ENCODE measurements around the gene P4HTM.
A peak's percentile ranks its signal among the peaks of the same experiment; 100 is the strongest.

Gene P4HTM

GRCh38 chr3:48991851-48992545 is 2.0 kb downstream of the P4HTM start:
- H3K4me3 ChIP-seq (ENCODE audit: low read length): no peak overlapping the region
- H3K9me3 ChIP-seq (ENCODE audit: low read length): no peaks in the 10 kb centered on the region
- peaks cover 5% of the 10 kb centered on the region for H3K36me3 ChIP-seq (ENCODE audit: insufficient read depth, low read length)
- no peaks in the 10 kb centered on the region for H3K27me3 ChIP-seq (ENCODE audit: insufficient read depth, low read length)
- H3K4me1 ChIP-seq (ENCODE audit: insufficient read depth, low read length): peaks cover 23% of the 10 kb centered on the region
- no peak overlapping the region for H2AFZ ChIP-seq (ENCODE audit: low read depth, low read length)

GRCh38 chr3:48993834-48994233 is 3.8 kb downstream of the P4HTM start:
- no peaks in the 10 kb centered on the region for H3K9me3 ChIP-seq (ENCODE audit: low read length)
- no peaks in the 10 kb centered on the region for H3K27me3 ChIP-seq (ENCODE audit: insufficient read depth, low read length)
- no peak overlapping the region for H3K4me3 ChIP-seq (ENCODE audit: low read length)
- peaks cover 41% of the 10 kb centered on the region for H3K4me1 ChIP-seq (ENCODE audit: insufficient read depth, low read length)
- H3K36me3 ChIP-seq (ENCODE audit: insufficient read depth, low read length): peaks cover 5% of the 10 kb centered on the region
- H2AFZ ChIP-seq (ENCODE audit: low read depth, low read length): no peak overlapping the region

DNA sequence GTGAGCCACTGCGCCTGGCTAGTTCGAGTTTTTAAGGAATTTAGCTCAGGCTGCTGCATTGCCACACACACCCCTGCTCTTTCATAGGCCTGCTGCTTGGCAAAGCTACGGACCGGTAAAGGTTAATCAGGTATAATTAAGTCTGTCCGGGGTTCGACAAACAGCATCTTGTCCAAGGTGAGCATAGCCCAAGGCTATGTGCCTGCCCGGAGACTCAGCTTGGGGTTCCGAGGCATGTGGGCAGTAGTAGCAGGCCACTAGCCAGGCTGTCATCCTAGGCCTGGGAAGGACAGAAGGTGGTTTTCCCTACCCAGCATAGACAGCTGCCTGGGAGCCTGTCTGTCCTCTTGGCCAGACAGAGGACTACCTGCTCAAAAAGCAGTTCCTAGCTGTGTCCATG is 6.6 kb downstream of the P4HTM start:
- peaks cover 36% of the 10 kb centered on the region for H3K4me1 ChIP-seq (ENCODE audit: insufficient read depth, low read length)
- H3K36me3 ChIP-seq (ENCODE audit: insufficient read depth, low read length): peaks cover 5% of the 10 kb centered on the region
- H3K4me3 ChIP-seq (ENCODE audit: low read length): no peak overlapping the region
- H3K27me3 ChIP-seq (ENCODE audit: insufficient read depth, low read length): no peaks in the 10 kb centered on the region
- no peak overlapping the region for H2AFZ ChIP-seq (ENCODE audit: low read depth, low read length)
- no peaks in the 10 kb centered on the region for H3K9me3 ChIP-seq (ENCODE audit: low read length)

DNA sequence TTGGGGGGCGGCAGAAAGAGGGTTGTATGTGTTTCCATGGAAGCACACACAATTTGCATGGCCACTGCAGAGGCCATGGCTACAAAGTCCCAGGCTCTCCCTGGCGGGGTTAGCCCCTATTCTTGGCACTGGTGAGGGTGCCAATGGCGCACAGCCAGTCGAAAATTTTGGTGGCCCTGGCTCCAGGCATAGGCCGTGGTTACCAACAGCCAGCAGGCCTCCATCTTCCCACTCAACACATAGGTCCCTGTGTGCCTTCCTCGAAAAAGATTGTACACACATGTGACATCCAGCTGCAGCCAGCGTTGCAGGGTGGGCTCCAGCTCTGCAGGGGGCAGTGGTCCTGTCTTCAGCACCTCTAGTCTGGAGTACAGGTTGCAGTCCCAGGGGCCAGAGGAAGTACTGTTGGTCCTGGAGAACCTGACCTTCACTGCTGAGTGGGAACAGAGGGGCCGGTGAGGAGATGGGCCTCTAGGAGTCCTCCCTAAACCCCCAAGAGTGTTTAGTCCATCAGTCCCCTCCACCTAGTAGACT is 7.1 kb downstream of the P4HTM start:
- Histone ChIP-seq H3K9me3 (ENCODE audit: low read length) (no peaks in the 10 kb centered on the region), H3K4me3 (ENCODE audit: low read length) (no peak overlapping the region), H3K4me1 (ENCODE audit: insufficient read depth, low read length) (peaks cover 34% of the 10 kb centered on the region), H2AFZ (ENCODE audit: low read depth, low read length) (no peak overlapping the region), H3K27me3 (ENCODE audit: insufficient read depth, low read length) (no peaks in the 10 kb centered on the region), H3K36me3 (ENCODE audit: insufficient read depth, low read length) (peaks cover 5% of the 10 kb centered on the region)

- H2AFZ ChIP-seq (ENCODE audit: low read depth, low read length): no peak overlapping the region
- H3K9me3 ChIP-seq (ENCODE audit: low read length): no peaks in the 10 kb centered on the region
- H3K36me3 ChIP-seq (ENCODE audit: insufficient read depth, low read length): peaks cover 5% of the 10 kb centered on the region
- H3K27me3 ChIP-seq (ENCODE audit: insufficient read depth, low read length): no peaks in the 10 kb centered on the region
- H3K4me1 ChIP-seq (ENCODE audit: insufficient read depth, low read length): peaks cover 34% of the 10 kb centered on the region
- no peak overlapping the region for H3K4me3 ChIP-seq (ENCODE audit: low read length)
Observed at GRCh38 chr3:48997714-48998637, 7.9 kb downstream of the P4HTM start.

GRCh38 chr3:48999085-48999858 is 9.2 kb downstream of the P4HTM start:
- peaks cover 3% of the 10 kb centered on the region for H3K36me3 ChIP-seq (ENCODE audit: insufficient read depth, low read length)
- H3K4me1 ChIP-seq (ENCODE audit: insufficient read depth, low read length): peaks cover 34% of the 10 kb centered on the region
- no peaks in the 10 kb centered on the region for H3K9me3 ChIP-seq (ENCODE audit: low read length)
- no peaks in the 10 kb centered on the region for H3K27me3 ChIP-seq (ENCODE audit: insufficient read depth, low read length)
- H3K4me3 ChIP-seq (ENCODE audit: low read length): no peak overlapping the region
- H2AFZ ChIP-seq (ENCODE audit: low read depth, low read length): no peak overlapping the region

GRCh38 chr3:49001155-49001554 is 11.1 kb downstream of the P4HTM start:
- Histone ChIP-seq H3K9me3 (ENCODE audit: low read length) (no peaks in the 10 kb centered on the region), H3K27me3 (ENCODE audit: insufficient read depth, low read length) (no peaks in the 10 kb centered on the region), H3K4me3 (ENCODE audit: low read length) (no peak overlapping the region)

DNA sequence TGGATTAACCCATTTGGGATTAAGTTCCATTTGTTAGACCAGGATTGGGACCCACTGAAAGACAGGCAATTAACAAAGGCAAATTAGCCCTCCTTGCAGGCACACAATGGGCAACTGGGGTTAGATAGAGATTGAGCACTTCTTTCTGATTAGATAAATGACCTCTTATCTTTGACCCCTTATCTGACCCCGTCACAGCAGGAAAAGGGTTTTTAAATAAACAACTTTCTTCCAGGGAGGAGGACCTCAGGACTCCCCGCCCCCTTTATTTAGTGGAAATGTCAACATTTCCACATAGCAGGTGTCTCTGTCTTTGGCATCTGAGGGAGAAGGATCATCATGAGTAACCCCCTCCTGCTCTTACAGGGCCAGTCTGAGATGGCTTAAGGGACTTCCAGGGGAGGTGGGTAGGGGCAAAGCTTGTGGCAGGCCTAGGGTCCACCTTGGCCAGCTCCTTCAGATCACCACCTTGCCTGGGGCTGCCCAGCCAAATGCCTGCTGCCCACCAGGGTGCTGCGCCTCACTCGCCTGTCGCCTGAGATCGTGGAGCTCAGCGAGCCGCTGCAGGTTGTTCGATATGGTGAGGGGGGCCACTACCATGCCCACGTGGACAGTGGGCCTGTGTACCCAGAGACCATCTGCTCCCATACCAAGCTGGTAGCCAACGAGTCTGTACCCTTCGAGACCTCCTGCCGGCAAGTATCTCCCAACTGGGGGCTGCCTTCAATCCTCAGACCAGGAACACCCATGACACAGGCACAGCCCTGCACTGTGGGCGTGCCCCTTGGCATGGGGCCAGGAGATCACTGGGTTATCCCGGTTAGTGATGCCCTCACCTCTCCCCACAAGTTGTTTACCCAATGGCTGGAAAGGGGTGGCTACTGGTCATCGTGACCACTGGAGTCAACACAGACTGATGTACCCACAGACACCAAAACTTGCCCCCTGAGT is 14.6 kb downstream of the P4HTM start:
- H3K4me1 ChIP-seq (ENCODE audit: insufficient read depth, low read length): peaks cover 20% of the 10 kb centered on the region
- no peak overlapping the region for H2AFZ ChIP-seq (ENCODE audit: low read depth, low read length)
- peaks cover 2% of the 10 kb centered on the region for H3K36me3 ChIP-seq (ENCODE audit: insufficient read depth, low read length)
- H3K9me3 ChIP-seq (ENCODE audit: low read length): no peaks in the 10 kb centered on the region
- H3K4me3 ChIP-seq (ENCODE audit: low read length): no peak overlapping the region
- H3K27me3 ChIP-seq (ENCODE audit: insufficient read depth, low read length): no peaks in the 10 kb centered on the region

More at GRCh38 chr3:49001155-49001554, 11.1 kb downstream of the P4HTM start:
- peaks cover 36% of the 10 kb centered on the region for H3K4me1 ChIP-seq (ENCODE audit: insufficient read depth, low read length)
- H3K36me3 ChIP-seq (ENCODE audit: insufficient read depth, low read length): no peaks in the 10 kb centered on the region
- H2AFZ ChIP-seq (ENCODE audit: low read depth, low read length): no peak overlapping the region

GRCh38 chr3:49005303-49005680 is 15.3 kb downstream of the P4HTM start:
- no peaks in the 10 kb centered on the region for H3K27me3 ChIP-seq (ENCODE audit: insufficient read depth, low read length)
- no peaks in the 10 kb centered on the region for H3K9me3 ChIP-seq (ENCODE audit: low read length)
- peaks cover 2% of the 10 kb centered on the region for H3K36me3 ChIP-seq (ENCODE audit: insufficient read depth, low read length)

DNA sequence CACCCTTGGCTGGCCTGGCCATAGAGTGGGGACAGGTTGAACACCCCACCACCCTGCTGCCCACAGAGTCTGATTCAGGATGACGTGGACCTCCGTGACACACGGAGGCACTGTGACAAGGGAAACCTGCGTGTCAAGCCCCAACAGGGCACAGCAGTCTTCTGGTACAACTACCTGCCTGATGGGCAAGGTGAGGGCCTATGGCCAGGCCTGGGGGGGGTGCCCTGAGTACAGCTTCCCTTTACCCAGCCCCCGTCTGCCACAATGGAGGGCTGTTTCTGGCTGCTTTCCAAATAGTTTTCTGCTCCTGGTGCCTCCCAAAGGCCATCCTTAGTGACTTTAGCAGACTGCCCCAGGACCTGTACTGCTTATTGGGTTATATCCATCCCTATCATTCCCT is 16.0 kb downstream of the P4HTM start:
- no peaks in the 10 kb centered on the region for H3K9me3 ChIP-seq (ENCODE audit: low read length)
- no peak overlapping the region for H2AFZ ChIP-seq (ENCODE audit: low read depth, low read length)
- peaks cover 17% of the 10 kb centered on the region for H3K4me1 ChIP-seq (ENCODE audit: insufficient read depth, low read length)
- peak overlapping the region; percentile 61 for H3K4me3 ChIP-seq (ENCODE audit: low read length)
- H3K36me3 ChIP-seq (ENCODE audit: insufficient read depth, low read length): peaks cover 2% of the 10 kb centered on the region
- H3K27me3 ChIP-seq (ENCODE audit: insufficient read depth, low read length): no peaks in the 10 kb centered on the region

More at GRCh38 chr3:49005303-49005680, 15.3 kb downstream of the P4HTM start:
- H3K4me3 ChIP-seq (ENCODE audit: low read length): no peak overlapping the region
- no peak overlapping the region for H2AFZ ChIP-seq (ENCODE audit: low read depth, low read length)
- H3K4me1 ChIP-seq (ENCODE audit: insufficient read depth, low read length): peaks cover 17% of the 10 kb centered on the region

DNA sequence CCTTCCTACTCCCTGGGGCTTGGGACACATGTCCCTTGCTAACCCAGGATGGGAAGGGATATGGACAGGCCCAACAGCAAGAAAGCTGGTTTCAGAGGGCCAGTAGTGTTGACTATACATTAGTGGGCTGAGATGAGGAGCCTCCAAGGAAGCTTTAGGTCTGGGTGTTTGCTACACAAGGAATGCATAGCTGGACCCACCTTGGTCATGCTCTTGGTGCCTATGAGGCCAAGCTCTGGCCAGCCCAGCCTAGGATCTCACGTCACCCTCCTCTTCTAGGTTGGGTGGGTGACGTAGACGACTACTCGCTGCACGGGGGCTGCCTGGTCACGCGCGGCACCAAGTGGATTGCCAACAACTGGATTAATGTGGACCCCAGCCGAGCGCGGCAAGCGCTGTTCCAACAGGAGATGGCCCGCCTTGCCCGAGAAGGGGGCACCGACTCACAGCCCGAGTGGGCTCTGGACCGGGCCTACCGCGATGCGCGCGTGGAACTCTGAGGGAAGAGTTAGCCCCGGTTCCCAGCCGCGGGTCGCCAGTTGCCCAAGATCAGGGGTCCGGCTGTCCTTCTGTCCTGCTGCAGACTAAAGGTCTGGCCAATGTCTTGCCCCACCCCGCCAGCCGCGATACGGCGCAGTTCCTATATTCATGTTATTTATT is 16.5 kb downstream of the P4HTM start:
- Histone ChIP-seq H3K4me3 (ENCODE audit: low read length) (peak overlapping the region; percentile 61), H2AFZ (ENCODE audit: low read depth, low read length) (peak overlapping the region; percentile 29), H3K27me3 (ENCODE audit: insufficient read depth, low read length) (no peaks in the 10 kb centered on the region), H3K36me3 (ENCODE audit: insufficient read depth, low read length) (peaks cover 5% of the 10 kb centered on the region), H3K9me3 (ENCODE audit: low read length) (no peaks in the 10 kb centered on the region), H3K4me1 (ENCODE audit: insufficient read depth, low read length) (peaks cover 17% of the 10 kb centered on the region)

Data from neuron (in vitro differentiated cells).